Anterior cingulate cortex (tissue), 58 donors: ENCODE measurements around the gene MATCAP1.

ENCODE experiments used
- DNase-seq, 58 donors: peaks; one replicate each; lab custom pipeline; 2025; lab: John Stamatoyannopoulos, UW

The MATCAP1 gene

GRCh38 chr16:67174706-67175231 is 9.0 kb downstream of the MATCAP1 start:
- DNase-seq: peak in 2 of 58 donors; percentile 35

- DNase-seq: peak in 55 of 58 donors; percentile 28 to 89 (median 75)
These were observed 9.7 kb downstream of the MATCAP1 start for GRCh38 chr16:67173808-67174705.

- no peak for DNase-seq
These were observed 10.4 kb downstream of the MATCAP1 start for GRCh38 chr16:67173323-67173722.

GRCh38 chr16:67170949-67171649 is 12.7 kb downstream of the MATCAP1 start:
- peak in 1 of 58 donors; percentile 29 for DNase-seq

GRCh38 chr16:67170168-67170948 is 13.4 kb downstream of the MATCAP1 start, which contains the start of gene NOL3:
Gene NOL3 (plus strand): TSS chr16:67170538.
- peak in 46 of 58 donors; percentile 12 to 84 (median 44) for DNase-seq

GRCh38 chr16:67169642-67170167 is 14.1 kb downstream of the MATCAP1 start:
- DNase-seq: peak in 5 of 58 donors; percentile 13 to 46 (median 21)

GRCh38 chr16:67169011-67169451 is 14.7 kb downstream of the MATCAP1 start:
- DNase-seq: peak in 1 of 58 donors; percentile 26

- DNase-seq: no peak
These were observed 16.2 kb downstream of the MATCAP1 start for GRCh38 chr16:67167588-67167987.

GRCh38 chr16:67166598-67167168 is 17.1 kb downstream of the MATCAP1 start:
- no peak for DNase-seq

GRCh38 chr16:67166110-67166547 is 17.6 kb downstream of the MATCAP1 start:
- no peak for DNase-seq

- DNase-seq: no peak
These were observed 18.4 kb downstream of the MATCAP1 start for GRCh38 chr16:67165121-67166078.

- peak in 42 of 58 donors; percentile 18 to 79 (median 58) for DNase-seq
These were observed 19.1 kb downstream of the MATCAP1 start, which contains the start of gene HSF4 for GRCh38 chr16:67164599-67165061. Gene HSF4 (plus strand): TSS chr16:67164745. CDS start chr16:67164812, 67 bp downstream.

GRCh38 chr16:67163999-67164558 is 19.7 kb downstream of the MATCAP1 start:
- DNase-seq: peak in 13 of 58 donors; percentile 46 to 78 (median 69)

GRCh38 chr16:67163164-67163998 is 20.4 kb downstream of the MATCAP1 start:
- DNase-seq: peak; percentile 26 to 92 (median 79)

- no peak for DNase-seq
These were observed 21.1 kb downstream of the MATCAP1 start for GRCh38 chr16:67162506-67163163.

GRCh38 chr16:67161595-67162058 is 22.1 kb downstream of the MATCAP1 start:
- DNase-seq: no peak
